ENCODE results near the gene PLPP4. TPM values are rescaled to one million over a fixed set of nuclear protein-coding genes. Genes with fewer than 3 reads are reported as not detected.

PLPP4 gene
- total and polyA plus RNA-seq, 9 donors, result 0.15 to 0.72 (median 0.31) TPM; not detected in 3

- no peak overlapping the region for H3K4me3 ChIP-seq
- intact Hi-C loops (cut with DNase I), result no loop called here
- no peak for DNase-seq
- H3K27ac ChIP-seq, result no peak overlapping the region
- WGBS, 3 donors, result 81 to 93% (median 84%) methylated on average over 13 of the region's 13 CpGs
- no peak for TF ChIP-seq CTCF (IDR thresholded peaks at IDR 0.05)
- no peak for TF ChIP-seq POLR2A (IDR thresholded peaks at IDR 0.05)
- TF ChIP-seq EP300 (IDR thresholded peaks at IDR 0.05), result no peak
- H3K4me1 ChIP-seq (ENCODE audit: insufficient read depth), result no peaks in the 10 kb centered on the region
- no peaks in the 10 kb centered on the region for H3K9me3 ChIP-seq
- no peaks in the 10 kb centered on the region for H3K36me3 ChIP-seq
- no peaks in the 10 kb centered on the region for H3K27me3 ChIP-seq
Observed at GRCh38 chr10:120574981-120575380, 118.0 kb downstream of the PLPP4 start.

GRCh38 chr10:120575411-120575810, 118.4 kb downstream of the PLPP4 start:
- Histone ChIP-seq H3K4me1 (ENCODE audit: insufficient read depth) (no peaks in the 10 kb centered on the region), H3K9me3 (no peaks in the 10 kb centered on the region), H3K36me3 (no peaks in the 10 kb centered on the region), H3K27me3 (no peaks in the 10 kb centered on the region), H3K4me3 (no peak overlapping the region), H3K27ac (no peak overlapping the region)
- DNase-seq, result no peak
- intact Hi-C loops (cut with DNase I), result no loop called here
- TF ChIP-seq POLR2A (IDR thresholded peaks at IDR 0.05), result no peak
- WGBS, 3 donors, result 78 to 89% (median 80%) methylated on average over 3 of the region's 3 CpGs

DNA sequence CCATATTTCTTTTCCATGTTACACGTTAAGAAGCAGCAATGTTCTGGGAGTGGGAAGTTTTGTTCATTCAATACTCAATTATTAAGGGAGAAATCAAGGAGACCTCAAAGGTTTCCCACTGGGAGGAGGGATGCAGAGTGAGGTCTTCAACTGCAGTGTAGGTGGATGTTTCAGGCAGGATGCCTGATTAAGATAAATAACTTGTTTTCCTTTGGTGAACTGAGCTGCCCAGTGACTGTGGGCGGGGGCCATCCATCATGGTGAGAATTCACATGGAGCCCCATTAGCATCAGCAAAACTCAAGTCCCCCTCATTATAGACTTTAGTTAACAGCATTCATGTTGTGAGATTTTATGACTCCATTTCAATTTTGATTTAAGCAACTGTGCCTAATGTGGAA, 121.1 kb downstream of the PLPP4 start:
- WGBS, 3 donors, result 30 to 55% (median 55%) methylated on average over 2 of the region's 2 CpGs

DNA sequence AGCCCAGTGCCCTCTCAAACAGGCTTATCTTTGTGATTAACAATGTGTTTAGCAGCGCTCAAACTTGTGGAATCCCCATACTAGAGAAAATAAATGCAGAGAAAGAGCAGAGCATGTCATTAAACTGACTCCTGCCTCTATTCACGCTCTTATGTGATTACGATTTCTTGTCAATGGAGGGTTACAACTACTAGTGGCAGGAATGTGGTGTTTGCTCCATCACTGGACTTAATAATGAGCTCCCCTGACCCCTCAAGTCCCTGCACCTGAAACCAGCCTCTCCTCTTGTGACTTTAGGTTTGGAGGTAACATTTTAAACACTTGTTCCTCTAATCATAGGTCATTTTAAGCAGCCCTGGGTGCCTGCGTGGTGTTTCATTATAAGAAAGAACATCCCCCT, 121.9 kb downstream of the PLPP4 start:
- no peak for TF ChIP-seq EP300 (IDR thresholded peaks at IDR 0.05)
- TF ChIP-seq POLR2A (IDR thresholded peaks at IDR 0.05), result no peak
- TF ChIP-seq CTCF (IDR thresholded peaks at IDR 0.05), result no peak
- no peak for DNase-seq
- Histone ChIP-seq H3K4me3 (no peak overlapping the region), H3K4me1 (ENCODE audit: insufficient read depth) (no peaks in the 10 kb centered on the region), H3K36me3 (no peaks in the 10 kb centered on the region), H3K27me3 (no peaks in the 10 kb centered on the region), H3K9me3 (no peaks in the 10 kb centered on the region), H3K27ac (no peak overlapping the region)
- intact Hi-C loops (cut with DNase I), result no loop called here
- WGBS, 3 donors, result 45 to 65% (median 52%) methylated on average over 4 of the region's 4 CpGs

More for the DNA sequence above, 121.1 kb downstream of the PLPP4 start:
- TF ChIP-seq CTCF (IDR thresholded peaks at IDR 0.05) (no peak), POLR2A (IDR thresholded peaks at IDR 0.05) (no peak), EP300 (IDR thresholded peaks at IDR 0.05) (no peak)
- Histone ChIP-seq H3K4me1 (ENCODE audit: insufficient read depth) (no peaks in the 10 kb centered on the region), H3K4me3 (no peak overlapping the region), H3K27me3 (no peaks in the 10 kb centered on the region), H3K36me3 (no peaks in the 10 kb centered on the region), H3K9me3 (no peaks in the 10 kb centered on the region), H3K27ac (no peak overlapping the region)
- DNase-seq, result no peak
- intact Hi-C loops (cut with DNase I), result no loop called here

DNA sequence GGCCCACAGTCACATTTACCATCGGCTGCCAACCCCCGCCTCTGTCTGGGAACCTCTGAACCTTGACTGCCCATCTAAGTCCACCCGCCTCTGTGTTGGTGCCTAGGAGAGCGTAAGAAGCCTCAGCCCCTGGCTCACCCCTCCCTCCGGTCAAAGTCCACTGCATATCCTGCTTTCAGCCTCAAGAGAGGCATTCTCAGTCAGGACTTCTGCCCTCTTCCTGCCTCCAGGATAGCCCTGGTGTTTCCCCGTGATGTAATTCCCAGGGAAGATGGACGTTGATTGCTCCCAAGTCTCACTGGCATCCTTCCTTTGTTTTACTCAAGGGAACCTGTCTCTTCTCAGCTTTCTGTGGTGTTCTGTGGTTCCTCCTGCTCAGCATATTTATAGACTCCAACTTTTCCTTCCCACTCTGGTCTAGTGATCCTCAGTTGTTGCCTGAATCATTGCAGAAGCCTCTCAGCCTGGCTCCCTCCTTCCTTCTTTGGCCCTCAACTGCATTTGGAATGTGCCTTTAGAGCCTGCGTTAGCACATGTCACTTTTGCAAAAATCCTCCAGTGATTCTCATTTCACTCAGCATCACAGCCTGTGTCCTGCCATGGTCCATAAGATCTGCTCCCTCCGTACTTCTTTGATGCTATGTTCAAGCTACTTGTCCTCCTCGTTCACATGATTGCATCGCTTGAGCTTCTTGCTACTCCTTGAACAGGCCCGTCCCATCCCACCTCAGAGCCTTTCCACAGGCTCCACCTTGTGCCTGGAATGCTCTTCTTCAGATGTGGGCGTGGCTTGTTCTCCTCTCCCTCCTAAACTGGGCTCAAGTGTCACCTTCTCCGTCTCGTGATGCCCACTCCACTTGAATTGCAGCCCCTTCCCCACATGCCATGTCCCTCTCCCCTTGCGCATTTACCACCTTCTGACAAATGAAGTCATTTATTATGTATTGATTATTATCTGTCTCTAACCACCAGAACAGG, 124.2 kb downstream of the PLPP4 start:
- 75 to 79% (median 77%) methylated on average over 16 of the region's 16 CpGs for whole genome bisulfite sequencing, 3 donors
- intact Hi-C loops (cut with DNase I), result no loop called here

More for the DNA sequence above, 124.2 kb downstream of the PLPP4 start:
- Histone ChIP-seq H3K9me3 (no peaks in the 10 kb centered on the region), H3K27ac (no peak overlapping the region), H3K36me3 (no peaks in the 10 kb centered on the region), H3K4me3 (no peak overlapping the region), H3K4me1 (ENCODE audit: insufficient read depth) (no peaks in the 10 kb centered on the region), H3K27me3 (no peaks in the 10 kb centered on the region)
- no peak for TF ChIP-seq CTCF (IDR thresholded peaks at IDR 0.05)
- no peak for TF ChIP-seq POLR2A (IDR thresholded peaks at IDR 0.05)
- no peak for TF ChIP-seq EP300 (IDR thresholded peaks at IDR 0.05)
- DNase-seq, result no peak

Data from ovary (tissue), 9 donors.